ENCODE measurements around the gene EVX2.

Gene EVX2

GRCh38 chr2:176035013-176035691 lies 48.6 kb downstream of the EVX2 start:
- DNase-seq (ENCODE audit: low read depth) = no peak
- no peak overlapping the region for H3K4me3 ChIP-seq (ENCODE audit: low read depth, low read length)
- TF ChIP-seq CTCF (IDR thresholded peaks at IDR 0.05; ENCODE audit: low read depth, low read length, missing control alignments) = no peak
- in situ Hi-C loops (cut with HindIII; ENCODE audit: low sequenced_read_pairs) = no loop called here

DNA sequence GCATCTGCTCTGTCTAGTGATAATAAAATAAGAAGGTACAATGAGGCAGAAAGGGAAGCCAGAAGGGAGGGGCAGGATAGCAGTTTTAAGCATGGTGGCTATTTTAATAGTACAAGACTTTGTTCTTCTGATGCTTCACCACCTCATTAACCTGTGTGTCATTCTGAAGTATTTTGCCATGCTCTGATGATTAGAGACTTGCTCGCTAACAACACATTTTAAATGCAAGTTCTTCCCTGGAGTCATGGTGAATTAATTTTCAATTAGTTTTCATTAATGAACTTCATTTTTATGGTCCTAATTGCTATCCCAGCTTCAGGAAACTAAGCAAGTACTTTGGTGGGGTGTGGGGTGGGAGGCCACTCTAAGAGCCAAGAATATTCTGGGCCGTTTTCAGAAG lies 56.0 kb downstream of the EVX2 start:
- in situ Hi-C loops (cut with HindIII; ENCODE audit: low sequenced_read_pairs) = no loop called here
- no peak for TF ChIP-seq CTCF (IDR thresholded peaks at IDR 0.05; ENCODE audit: low read depth, low read length, missing control alignments)
- no peak for DNase-seq (ENCODE audit: low read depth)
- H3K4me3 ChIP-seq (ENCODE audit: low read depth, low read length) = no peak overlapping the region
